NOMO-1 (cell line): ENCODE measurements around the gene TAS1R3.

ENCODE experiments used
- DNase-seq, 2 experiments: peaks; one replicate each; lab custom pipeline; 2025; ENCODE audit not compliant: unreplicated experiment in 2 of 2; lab: John Stamatoyannopoulos, UW

TAS1R3 gene

GRCh38 chr1:1349256-1350012 is 18.4 kb downstream of the TAS1R3 start, which contains the start of gene DVL1:
Gene DVL1, minus strand, starts transcription at chr1:1349418. Its CDS starts 353 bp downstream, at chr1:1349065.
- peak; percentile 18 to 68 for DNase-seq

GRCh38 chr1:1351511-1352427 is 20.7 kb downstream of the TAS1R3 start:
- no peak for DNase-seq

- no peak for DNase-seq
Measured at GRCh38 chr1:1352786-1353388, 21.8 kb downstream of the TAS1R3 start.

GRCh38 chr1:1353389-1354151 is 22.5 kb downstream of the TAS1R3 start:
- no peak for DNase-seq

- DNase-seq: no peak
Measured at GRCh38 chr1:1354271-1355247, 23.5 kb downstream of the TAS1R3 start.

GRCh38 chr1:1355416-1355815 is 24.3 kb downstream of the TAS1R3 start:
- peak; percentile 34 to 48 for DNase-seq

- no peak for DNase-seq
Measured at GRCh38 chr1:1356166-1356795, 25.2 kb downstream of the TAS1R3 start.

- no peak for DNase-seq
Measured at GRCh38 chr1:1356796-1357401, 25.8 kb downstream of the TAS1R3 start.

- no peak for DNase-seq
Measured at GRCh38 chr1:1357871-1358432, 26.9 kb downstream of the TAS1R3 start.

GRCh38 chr1:1358433-1359271 is 27.6 kb downstream of the TAS1R3 start, which contains the start of gene MXRA8:
Gene MXRA8, minus strand, starts transcription at chr1:1358555. Its CDS starts 51 bp downstream, at chr1:1358504.
- peak in 1 of 2 experiments; percentile 30 for DNase-seq

GRCh38 chr1:1359308-1359663 is 28.2 kb downstream of the TAS1R3 start:
- no peak for DNase-seq

GRCh38 chr1:1359664-1360468 is 28.8 kb downstream of the TAS1R3 start:
- no peak for DNase-seq

- DNase-seq: no peak
Measured at GRCh38 chr1:1360506-1361169, 29.6 kb downstream of the TAS1R3 start.

GRCh38 chr1:1361233-1361981 is 30.3 kb downstream of the TAS1R3 start:
- no peak for DNase-seq

- DNase-seq: no peak
Measured at GRCh38 chr1:1361982-1362423, 30.9 kb downstream of the TAS1R3 start.
